Natural killer cell (primary cell): ENCODE data around the gene PRR5L. TPM values are rescaled to one million over a fixed set of nuclear protein-coding genes. Genes with fewer than 3 reads are reported as not detected.
A peak's percentile ranks its signal among the peaks of the same experiment; 100 is the strongest.

Experiments used
- ATAC-seq, 3 donors: fragments of 150-1000 bp in 2 of 3; fragments of 200-7000 bp in 1 of 3; cut with Tn5 transposase; 1 replicate in 1 of 3; 2 replicates in 2 of 3; pipeline ENCODE4 v1.10.0; 2021; ENCODE audit warnings: mild to moderate bottlenecking in 2 of 3, moderate library complexity in 2 of 3
- DNase-seq, 2 donors: peaks; one replicate each; pipeline versions ENCODE4 v3.0.0 to v3.0.0-alpha.2; 2013 to 2021; ENCODE audit warnings: mixed read lengths in 1 of 2
- H3K27ac ChIP-seq: one replicate; pipeline ENCODE4 v1.5.1; 2013; ENCODE audit warnings: mild to moderate bottlenecking, low read length
- H3K27me3 ChIP-seq: one replicate; pipeline ENCODE4 v1.6.1; 2013; ENCODE audit warnings: low read length; ENCODE audit not compliant: control insufficient read depth, insufficient read depth
- H3K36me3 ChIP-seq: one replicate; pipeline ENCODE4 v1.6.1; 2013; ENCODE audit warnings: low read length; ENCODE audit not compliant: control insufficient read depth, insufficient read depth
- H3K4me1 ChIP-seq: one replicate; pipeline ENCODE4 v1.6.1; 2013; ENCODE audit warnings: low read length; ENCODE audit not compliant: control insufficient read depth, insufficient read depth
- H3K4me3 ChIP-seq: one replicate; pipeline ENCODE4 v1.5.1; 2013; ENCODE audit warnings: low read length
- H3K9me3 ChIP-seq: one replicate; pipeline ENCODE4 v1.6.1; 2013; ENCODE audit warnings: low read length; ENCODE audit not compliant: control insufficient read depth, insufficient read depth
- H3K27ac Mint-ChIP-seq, 2 donors: one replicate each; pipeline ENCODE4 v1.8.0; 2022; ENCODE audit warnings: mild to moderate bottlenecking in 2 of 2, mixed read lengths in 2 of 2, moderate library complexity in 1 of 2
- H3K27me3 Mint-ChIP-seq, 2 donors: one replicate each; pipeline ENCODE4 v1.8.0; 2022; ENCODE audit warnings: low read depth in 2 of 2, mixed read lengths in 2 of 2
- H3K36me3 Mint-ChIP-seq: one replicate; pipeline ENCODE4 v1.8.0; 2022; ENCODE audit warnings: mixed read lengths
- H3K4me1 Mint-ChIP-seq, 2 donors: one replicate each; pipeline ENCODE4 v1.8.0; 2022; ENCODE audit warnings: mixed read lengths in 2 of 2
- H3K4me3 Mint-ChIP-seq: one replicate; pipeline ENCODE4 v1.8.0; 2022; ENCODE audit warnings: mild to moderate bottlenecking, moderate library complexity, mixed read lengths
- H3K9me3 Mint-ChIP-seq, 2 donors: one replicate each; pipeline ENCODE4 v1.8.0; 2022; ENCODE audit warnings: mixed read lengths in 2 of 2
- CTCF ChIP-seq: fragments of 200-600 bp; IDR thresholded peaks from one replicate; pipeline ENCODE4 v1.8.0; 2022; ENCODE audit warnings: antibody characterized with exemption
- WGBS: methylation state at CpG from one replicate; pipeline ENCODE4 v1.1.7; 2013; ENCODE audit warnings: missing lambda C conversion rate; ENCODE audit not compliant: insufficient coverage; 5-methylcytosine and 5-hydroxymethylcytosine counted together
- intact Hi-C: fragments of 100-400 bp; cut with micrococcal nuclease; formaldehyde crosslinking; loops from one replicate; pipeline ENCODE4 v1.14.2; 2022
- total RNA-seq, 4 donors: library from RNA; stranded (reverse); fragments of 120-200 nt in 1 of 4; gene quantifications; one replicate each; pipeline versions ENCODE4 v1.2.3 to v1.2.4, GENCODE V29; 2013 to 2022

PRR5L gene
- total RNA-seq, 3 donors from 2014 or later (not counting 1 experiment from before 2014, with no cell fraction given): 128 to 367 (median 303) TPM

- Histone ChIP-seq H3K4me1 (peaks cover 76% of the 10 kb centered on the region), H3K4me3 (no peak overlapping the region), H3K9me3 (no peaks in the 10 kb centered on the region), H3K27me3 (no peaks in the 10 kb centered on the region), H3K27ac (no peak overlapping the region), H3K36me3 (peaks cover 58% of the 10 kb centered on the region)
- Mint-ChIP-seq H3K4me1 (peaks cover 85 to 93% of the 10 kb centered on the region in 2 donors), H3K4me3 (no peak overlapping the region), H3K9me3 (no peaks in the 10 kb centered on the region), H3K27ac (peak overlapping the region; percentile 53 to 88), H3K27me3 (no peaks in the 10 kb centered on the region), H3K36me3 (peaks cover 45% of the 10 kb centered on the region)
- 78% methylated on average over 11 of the region's 11 CpGs for WGBS
- TF ChIP-seq CTCF: no peak
- no peak for DNase-seq
- intact Hi-C loops: no loop called here
- ATAC-seq: no peak
Measured at GRCh38 chr11:36455658-36456111, 159.6 kb downstream of the PRR5L start.

- peaks cover 54% of the 10 kb centered on the region for H3K36me3 ChIP-seq
- intact Hi-C loops: no loop called here
- H3K4me1 Mint-ChIP-seq: peaks cover 85 to 92% of the 10 kb centered on the region in 2 donors
- H3K4me3 Mint-ChIP-seq: no peak overlapping the region
- H3K36me3 Mint-ChIP-seq: peaks cover 41% of the 10 kb centered on the region
- ATAC-seq (no peak), DNase-seq (no peak)
- WGBS: 92% methylated on average over 6 of the region's 6 CpGs
- H3K27me3 Mint-ChIP-seq: no peaks in the 10 kb centered on the region
- no peak for TF ChIP-seq CTCF
- no peaks in the 10 kb centered on the region for H3K9me3 Mint-ChIP-seq
- no peaks in the 10 kb centered on the region for H3K9me3 ChIP-seq
- H3K4me3 ChIP-seq: no peak overlapping the region
- H3K27ac ChIP-seq: no peak overlapping the region
- peaks cover 75% of the 10 kb centered on the region for H3K4me1 ChIP-seq
- no peaks in the 10 kb centered on the region for H3K27me3 ChIP-seq
- peak overlapping the region; percentile 53 to 88 for H3K27ac Mint-ChIP-seq
Measured at GRCh38 chr11:36456156-36456555, 160.1 kb downstream of the PRR5L start.

- peaks cover 28% of the 10 kb centered on the region for H3K36me3 Mint-ChIP-seq
- Histone ChIP-seq H3K4me3 (no peak overlapping the region), H3K27me3 (no peaks in the 10 kb centered on the region), H3K4me1 (peaks cover 54% of the 10 kb centered on the region), H3K9me3 (no peaks in the 10 kb centered on the region), H3K27ac (no peak overlapping the region), H3K36me3 (peaks cover 65% of the 10 kb centered on the region)
- intact Hi-C loops: no loop called here
- H3K9me3 Mint-ChIP-seq: no peaks in the 10 kb centered on the region
- 93% methylated on average over 7 of the region's 8 CpGs for WGBS
- H3K4me1 Mint-ChIP-seq: peaks cover 77 to 79% of the 10 kb centered on the region in 2 donors
- peak overlapping the region; percentile 53 to 88 for H3K27ac Mint-ChIP-seq
- no peaks in the 10 kb centered on the region for H3K27me3 Mint-ChIP-seq
- no peak for TF ChIP-seq CTCF
- no peak overlapping the region for H3K4me3 Mint-ChIP-seq
- DNase-seq: no peak
- ATAC-seq: no peak
Measured at GRCh38 chr11:36458129-36458915, 162.2 kb downstream of the PRR5L start.
